Measurements from ENCODE around the gene STX1A.

STX1A gene

GRCh38 chr7:73703757-73704639 is 15.5 kb downstream of the STX1A start:
- Histone ChIP-seq H3K4me1 (ENCODE audit: insufficient read depth, low read length, severe bottlenecking) (peaks cover 3% of the 10 kb centered on the region), H3K4me3 (ENCODE audit: low read depth, low read length, poor library complexity, severe bottlenecking) (peak overlapping the region; percentile 12), H3F3A (ENCODE audit: insufficient read depth, low read length) (no peaks in the 10 kb centered on the region), H3K9me3 (ENCODE audit: low read length) (no peaks in the 10 kb centered on the region), H3K27ac (ENCODE audit: low read depth, low read length, poor library complexity, severe bottlenecking) (no peak overlapping the region), H3K4me2 (ENCODE audit: low read length) (peak overlapping the region; percentile 36), H3K9ac (ENCODE audit: low read length) (no peak overlapping the region), H3K27me3 (ENCODE audit: insufficient read depth, low read length) (peaks cover 10% of the 10 kb centered on the region; the same call in 1 of the 2 replicates), H2AFZ (ENCODE audit: low read length) (no peak overlapping the region), H3K9me2 (ENCODE audit: low read depth, low read length) (no peaks in the 10 kb centered on the region), H3K79me2 (ENCODE audit: insufficient read depth, low read length) (no peaks in the 10 kb centered on the region), H4K20me1 (ENCODE audit: insufficient read depth, low read length) (no peaks in the 10 kb centered on the region), H3K36me3 (ENCODE audit: insufficient read depth, low read length) (peaks cover 9% of the 10 kb centered on the region; the same call in 1 of the 2 replicates)
- TF ChIP-seq CTCF (IDR thresholded peaks at IDR 0.05; ENCODE audit: low read length) (no peak), EZH2 (IDR thresholded peaks at IDR 0.05; ENCODE audit: borderline replicate concordance, low read length) (no peak)

- H3K27ac ChIP-seq (ENCODE audit: low read depth, low read length, poor library complexity, severe bottlenecking), result no peak overlapping the region
- H3K79me2 ChIP-seq (ENCODE audit: insufficient read depth, low read length), result no peaks in the 10 kb centered on the region
- no peaks in the 10 kb centered on the region for H3F3A ChIP-seq (ENCODE audit: insufficient read depth, low read length)
- H4K20me1 ChIP-seq (ENCODE audit: insufficient read depth, low read length), result no peaks in the 10 kb centered on the region
- no peak overlapping the region; the same call in 1 of the 2 replicates for H3K4me2 ChIP-seq (ENCODE audit: low read length)
- H3K9me2 ChIP-seq (ENCODE audit: low read depth, low read length), result no peaks in the 10 kb centered on the region
- no peak overlapping the region for H2AFZ ChIP-seq (ENCODE audit: low read length)
- TF ChIP-seq EZH2 (IDR thresholded peaks at IDR 0.05; ENCODE audit: borderline replicate concordance, low read length) (no peak), CTCF (IDR thresholded peaks at IDR 0.05; ENCODE audit: low read length) (no peak)
- peaks cover 10% of the 10 kb centered on the region; the same call in 1 of the 2 replicates for H3K27me3 ChIP-seq (ENCODE audit: insufficient read depth, low read length)
- peaks cover 3% of the 10 kb centered on the region for H3K4me1 ChIP-seq (ENCODE audit: insufficient read depth, low read length, severe bottlenecking)
- no peak overlapping the region for H3K9ac ChIP-seq (ENCODE audit: low read length)
- H3K9me3 ChIP-seq (ENCODE audit: low read length), result no peaks in the 10 kb centered on the region
- no peak overlapping the region for H3K4me3 ChIP-seq (ENCODE audit: low read depth, low read length, poor library complexity, severe bottlenecking)
- H3K36me3 ChIP-seq (ENCODE audit: insufficient read depth, low read length), result peaks cover 16% of the 10 kb centered on the region; the same call in 1 of the 2 replicates
These were observed 16.2 kb downstream of the STX1A start for GRCh38 chr7:73703225-73703624.

- H3K9me2 ChIP-seq (ENCODE audit: low read depth, low read length), result no peaks in the 10 kb centered on the region
- no peak overlapping the region for H3K27ac ChIP-seq (ENCODE audit: low read depth, low read length, poor library complexity, severe bottlenecking)
- no peak for TF ChIP-seq EZH2 (IDR thresholded peaks at IDR 0.05; ENCODE audit: borderline replicate concordance, low read length)
- TF ChIP-seq CTCF (IDR thresholded peaks at IDR 0.05; ENCODE audit: low read length), result no peak
- no peak overlapping the region for H3K9ac ChIP-seq (ENCODE audit: low read length)
- H3K79me2 ChIP-seq (ENCODE audit: insufficient read depth, low read length), result no peaks in the 10 kb centered on the region
- no peak overlapping the region for H3K4me2 ChIP-seq (ENCODE audit: low read length)
- no peak overlapping the region for H3K4me3 ChIP-seq (ENCODE audit: low read depth, low read length, poor library complexity, severe bottlenecking)
- peaks cover 10% of the 10 kb centered on the region; the same call in 1 of the 2 replicates for H3K27me3 ChIP-seq (ENCODE audit: insufficient read depth, low read length)
- no peaks in the 10 kb centered on the region for H3K9me3 ChIP-seq (ENCODE audit: low read length)
- H4K20me1 ChIP-seq (ENCODE audit: insufficient read depth, low read length), result no peaks in the 10 kb centered on the region
- peaks cover 22% of the 10 kb centered on the region for H3K36me3 ChIP-seq (ENCODE audit: insufficient read depth, low read length)
- H3K4me1 ChIP-seq (ENCODE audit: insufficient read depth, low read length, severe bottlenecking), result peaks cover 3% of the 10 kb centered on the region
- H3F3A ChIP-seq (ENCODE audit: insufficient read depth, low read length), result no peaks in the 10 kb centered on the region
- H2AFZ ChIP-seq (ENCODE audit: low read length), result no peak overlapping the region
These were observed 16.8 kb downstream of the STX1A start for GRCh38 chr7:73702665-73703064.

Data from OCI-LY1 (cell line).